SU-DHL-6 (cell line): ENCODE data around the gene PDE3B.

Experiments used
- H2AFZ ChIP-seq: fragments of 200-600 bp; sonication (generic); 2 replicates; pipeline ENCODE4 v1.6.1; 2014; ENCODE audit warnings: low read depth, mild to moderate bottlenecking, moderate library complexity, mixed read lengths, antibody characterized with exemption, low read length; ENCODE audit not compliant: severe bottlenecking
- H3F3A ChIP-seq: fragments of 200-600 bp; shearing (Covaris generic); 2 replicates; pipeline ENCODE4 v1.6.0; 2016; ENCODE audit warnings: antibody characterized with exemption, mild to moderate bottlenecking; ENCODE audit not compliant: insufficient read depth
- H3K27ac ChIP-seq: fragments of 200-600 bp; sonication (generic); 2 replicates; pipeline ENCODE4 v1.5.1; 2016; ENCODE audit warnings: low read depth, mild to moderate bottlenecking, low read length, moderate library complexity, mixed read lengths
- H3K27me3 ChIP-seq: fragments of 200-600 bp; sonication (generic), shearing (Covaris generic); 2 replicates; pipeline ENCODE4 v1.6.0; 2014; ENCODE audit warnings: mild to moderate bottlenecking, low read length
- H3K36me3 ChIP-seq: fragments of 200-600 bp; sonication (generic); 2 replicates; pipeline ENCODE4 v1.6.1; 2014; ENCODE audit warnings: mild to moderate bottlenecking, low read length, mixed read lengths
- H3K4me2 ChIP-seq: fragments of 300-600, 200-600 bp; shearing (Covaris generic), sonication (generic); 2 replicates; pipeline ENCODE4 v1.6.0; 2014; ENCODE audit warnings: low read length, low read depth, mild to moderate bottlenecking; ENCODE audit not compliant: poor library complexity, severe bottlenecking
- H3K4me3 ChIP-seq: fragments of 200-600 bp; sonication (generic); 2 replicates; pipeline ENCODE4 v1.5.1; 2014; ENCODE audit warnings: antibody characterized with exemption, low read length, mild to moderate bottlenecking, mixed read lengths; ENCODE audit not compliant: insufficient read depth, poor library complexity, severe bottlenecking
- H3K79me2 ChIP-seq: fragments of 200-600 bp; sonication (generic); 2 replicates; pipeline ENCODE4 v1.6.1; 2014; ENCODE audit warnings: mild to moderate bottlenecking, low read length, moderate library complexity; ENCODE audit not compliant: insufficient read depth
- H3K9ac ChIP-seq: fragments of 200-600 bp; sonication (generic); 2 replicates; pipeline ENCODE4 v1.7.0; 2014; ENCODE audit warnings: mild to moderate bottlenecking, low read length
- H3K9me2 ChIP-seq: fragments of 200-600 bp; sonication (generic); replicated peaks from 2 replicates; pipeline ENCODE4 v1.6.1; 2014; ENCODE audit warnings: low read length; ENCODE audit not compliant: insufficient read depth
- H3K9me3 ChIP-seq: fragments of 200-600 bp; sonication (generic); 2 replicates; pipeline ENCODE4 v1.6.1; 2014; ENCODE audit warnings: low read length, mixed read lengths; ENCODE audit not compliant: insufficient read depth
- H4K20me1 ChIP-seq: fragments of 200-600 bp; sonication (generic); 2 replicates; pipeline ENCODE4 v1.6.1; 2014; ENCODE audit warnings: low read depth, mild to moderate bottlenecking, antibody characterized with exemption, low read length, moderate library complexity, mixed read lengths
- CTCF ChIP-seq: fragments of 200-600 bp; sonication (generic); IDR thresholded peaks from one replicate; pipeline ENCODE4 v1.5.1; 2017; ENCODE audit warnings: antibody characterized with exemption, mild to moderate bottlenecking, low read length, moderate library complexity; ENCODE audit not compliant: insufficient read depth, poor library complexity, severe bottlenecking
- EZH2phosphoT487 ChIP-seq: fragments of 200-600 bp; sonication (generic), shearing (Covaris generic); conservative IDR thresholded peaks from 2 replicates; pipeline ENCODE4 v1.6.1; 2018; ENCODE audit warnings: mild to moderate bottlenecking, antibody characterized with exemption, low read length, moderate library complexity, mixed read lengths

Gene PDE3B

GRCh38 chr11:14673421-14673820, 29.8 kb downstream of the PDE3B start:
- H3K4me3 ChIP-seq, result no peak overlapping the region
- no peak overlapping the region for H3K4me2 ChIP-seq
- TF ChIP-seq CTCF (no peak), EZH2phosphoT487 (no peak)
- H3K9ac ChIP-seq, result no peak overlapping the region
- no peaks in the 10 kb centered on the region for H3K79me2 ChIP-seq
- H3K27ac ChIP-seq, result no peak overlapping the region
- no peaks in the 10 kb centered on the region for H4K20me1 ChIP-seq
- H3K9me3 ChIP-seq, result no peaks in the 10 kb centered on the region
- no peaks in the 10 kb centered on the region for H3K36me3 ChIP-seq
- no peak overlapping the region for H2AFZ ChIP-seq
- no peaks in the 10 kb centered on the region for H3K9me2 ChIP-seq
- H3K27me3 ChIP-seq, result no peaks in the 10 kb centered on the region
- H3F3A ChIP-seq, result no peaks in the 10 kb centered on the region

- Histone ChIP-seq H3K9ac (no peak overlapping the region), H3K27ac (no peak overlapping the region), H3K4me3 (no peak overlapping the region), H3K9me2 (no peaks in the 10 kb centered on the region), H4K20me1 (no peaks in the 10 kb centered on the region), H3K36me3 (no peaks in the 10 kb centered on the region), H3K4me2 (no peak overlapping the region), H3K27me3 (no peaks in the 10 kb centered on the region), H3F3A (no peaks in the 10 kb centered on the region), H2AFZ (no peak overlapping the region), H3K79me2 (no peaks in the 10 kb centered on the region), H3K9me3 (no peaks in the 10 kb centered on the region)
- no peak for TF ChIP-seq CTCF
- no peak for TF ChIP-seq EZH2phosphoT487
Observed at GRCh38 chr11:14673824-14674405, 30.3 kb downstream of the PDE3B start.

- TF ChIP-seq EZH2phosphoT487 (no peak), CTCF (no peak)
- Histone ChIP-seq H3K79me2 (no peaks in the 10 kb centered on the region), H3K27ac (no peak overlapping the region), H3K27me3 (no peaks in the 10 kb centered on the region), H3K9me2 (no peaks in the 10 kb centered on the region), H2AFZ (no peak overlapping the region), H4K20me1 (no peaks in the 10 kb centered on the region), H3K4me3 (no peak overlapping the region), H3K36me3 (no peaks in the 10 kb centered on the region), H3K4me2 (no peak overlapping the region), H3K9me3 (no peaks in the 10 kb centered on the region), H3K9ac (no peak overlapping the region), H3F3A (no peaks in the 10 kb centered on the region)
Observed at GRCh38 chr11:14676068-14676467, 32.5 kb downstream of the PDE3B start.
